HG02870 (cell line): ENCODE results near the gene NPB.

Experiments used
- ATAC-seq: cut with Tn5 transposase; IDR thresholded peaks from one replicate; pipeline ENCODE4 v1.9.1; 2021; ENCODE audit warnings: mild to moderate bottlenecking, moderate library complexity; ENCODE audit not compliant: unreplicated experiment

Gene NPB

DNA sequence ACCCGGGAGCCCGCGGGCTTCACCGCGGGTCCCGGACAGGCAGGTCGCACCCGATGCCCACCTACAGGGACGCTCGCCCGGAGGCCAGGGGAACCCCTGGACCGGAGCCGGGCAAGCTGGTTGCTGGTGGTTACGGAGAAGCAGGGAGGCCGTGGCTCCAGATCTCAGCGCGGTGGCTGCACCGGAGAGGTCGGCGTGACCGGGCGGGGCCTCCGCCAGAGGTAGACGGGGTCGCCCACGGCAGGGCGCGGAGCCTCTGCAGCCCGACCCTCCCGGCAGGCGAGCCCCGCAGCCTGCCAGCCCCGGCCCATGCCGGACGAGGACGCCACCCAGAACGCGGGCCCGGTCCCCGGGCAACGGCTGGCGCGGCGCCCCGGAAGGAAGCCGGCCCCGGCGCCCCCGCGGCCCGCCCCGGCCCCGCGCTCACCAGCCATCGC, 8.8 kb downstream of the NPB start:
- ATAC-seq: peak; percentile 21

DNA sequence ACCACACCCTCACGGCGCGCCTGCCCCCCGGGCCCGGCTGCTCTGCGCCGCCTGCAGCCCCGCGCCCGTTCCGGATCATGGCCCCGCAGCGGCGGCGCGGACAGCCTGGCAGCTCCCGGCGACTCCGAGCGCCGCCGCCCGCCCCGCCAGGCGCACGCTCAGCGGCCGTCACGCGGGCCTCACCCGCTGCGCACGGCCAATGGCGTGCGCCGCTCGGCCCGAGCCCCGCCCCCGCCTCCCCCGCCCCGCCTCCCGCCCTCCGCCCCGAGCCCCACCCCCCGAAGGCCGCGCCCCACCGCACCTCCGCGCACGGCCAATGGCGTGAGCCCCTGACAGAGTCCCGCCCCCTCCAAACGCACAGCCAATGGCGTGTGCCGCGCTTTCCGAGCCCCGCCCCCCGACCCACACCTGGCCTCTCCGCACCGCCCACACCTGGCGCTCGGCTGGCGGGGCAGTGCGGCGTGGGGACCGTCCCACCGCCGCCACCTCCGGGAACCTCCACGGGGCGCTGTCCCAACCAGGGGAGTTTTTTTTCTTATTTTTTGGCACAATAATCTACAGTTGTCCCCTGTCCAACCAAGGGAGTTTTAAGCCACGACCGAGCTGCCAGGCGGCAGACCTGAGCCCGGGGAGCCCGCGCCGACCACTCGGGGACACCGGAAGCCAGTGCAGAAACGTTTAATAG, 9.4 kb downstream of the NPB start, which contains the start of gene PCYT2:
PCYT2 (minus strand) TSS at position 123 of the 685 bp plus-strand sequence; CDS start at position 79, 44 bp downstream.
- peak; percentile 65 for ATAC-seq

DNA sequence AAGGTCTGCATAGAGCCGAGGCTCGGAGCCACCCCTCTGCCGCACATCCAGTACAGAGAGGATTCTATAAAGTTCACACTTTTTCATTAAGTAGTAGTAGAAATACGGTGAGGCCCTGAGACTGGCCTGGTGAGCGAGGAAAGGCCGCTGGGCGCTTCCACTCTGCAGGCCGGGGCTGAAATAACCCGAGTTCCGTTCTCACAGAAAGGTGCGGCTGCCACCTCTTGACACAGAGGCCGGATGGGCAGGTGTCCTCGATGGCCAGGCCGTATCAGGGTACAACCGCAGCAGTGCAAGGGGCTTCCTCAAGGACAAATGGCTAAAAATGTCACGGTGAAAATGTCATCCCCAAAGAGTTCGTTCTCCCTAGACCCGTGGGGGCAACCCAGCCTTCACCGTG, 9.9 kb downstream of the NPB start:
- no peak for ATAC-seq

DNA sequence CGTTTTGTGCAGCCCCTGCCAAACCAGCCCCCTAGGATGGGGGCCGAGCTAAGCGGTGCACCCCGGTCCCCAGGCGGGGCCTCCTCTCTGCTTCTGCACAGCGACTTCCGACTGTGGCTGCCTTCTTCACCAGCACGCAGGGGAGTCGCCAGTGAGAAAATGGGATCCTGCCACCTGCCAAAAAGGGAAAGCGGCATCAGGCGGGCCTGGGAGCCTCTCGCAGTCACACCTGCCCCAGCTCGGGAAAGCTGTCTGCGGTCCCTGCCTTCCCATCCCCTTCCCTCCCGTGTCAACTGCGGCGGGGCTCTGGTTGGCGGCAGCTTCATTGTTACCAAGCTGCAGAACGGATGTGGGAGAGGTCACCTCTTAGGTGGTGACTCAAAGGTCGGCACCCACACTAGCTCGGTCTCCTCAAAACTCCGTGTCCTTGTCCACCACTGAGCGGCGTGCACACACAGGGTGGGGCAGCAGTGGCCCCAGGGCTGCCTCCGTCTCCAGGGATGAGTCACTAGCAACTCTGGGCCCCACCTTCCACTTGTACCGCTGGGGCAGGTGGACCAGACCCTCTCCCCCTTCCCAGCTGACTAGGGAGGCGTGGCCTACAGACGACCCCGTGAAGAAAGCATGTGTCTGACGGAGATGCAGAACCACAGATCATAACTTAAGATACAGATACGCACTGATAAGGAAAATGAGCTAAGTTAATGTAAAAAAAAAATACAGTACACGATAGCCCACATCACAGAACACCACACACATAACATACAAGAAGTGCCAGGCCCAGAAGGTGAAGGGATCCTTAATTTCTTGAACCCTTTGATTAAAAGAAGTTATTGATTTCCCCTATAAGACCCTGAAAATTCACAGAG, 10.6 kb downstream of the NPB start:
- no peak for ATAC-seq

DNA sequence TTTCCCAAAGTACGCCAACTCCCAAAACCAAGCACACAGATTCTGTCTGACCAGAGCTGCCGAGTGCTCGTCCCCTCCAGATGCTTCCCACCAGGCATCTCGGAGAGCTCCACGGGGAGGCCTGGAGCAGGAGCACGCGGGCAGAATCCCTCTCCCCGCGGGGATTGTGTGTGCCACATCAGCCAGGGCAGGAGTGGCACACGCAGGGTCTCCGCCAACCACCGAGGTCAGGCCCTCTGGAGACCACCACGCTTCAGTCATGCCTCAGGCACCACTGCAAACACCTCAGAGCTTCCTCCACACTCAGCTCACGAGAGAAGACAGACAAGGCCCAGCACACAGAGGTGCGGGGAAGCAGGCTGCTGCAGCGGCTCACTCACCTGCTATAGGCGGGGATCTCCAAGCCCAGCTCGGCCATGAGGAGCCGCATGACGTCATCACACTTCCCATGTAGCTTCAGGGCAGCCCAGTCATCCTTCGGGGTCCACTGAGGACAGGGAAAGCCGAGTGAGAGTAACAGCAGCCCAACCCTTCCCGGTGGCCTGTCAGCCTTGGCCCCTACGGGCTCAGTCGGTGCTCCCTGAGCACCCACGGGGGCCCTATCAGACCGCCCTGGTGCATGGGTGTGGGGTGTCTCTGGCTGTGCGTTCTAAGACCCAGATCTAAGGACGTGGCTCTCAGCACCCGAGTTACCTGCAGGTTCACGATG, 11.5 kb downstream of the NPB start:
- no peak for ATAC-seq

DNA sequence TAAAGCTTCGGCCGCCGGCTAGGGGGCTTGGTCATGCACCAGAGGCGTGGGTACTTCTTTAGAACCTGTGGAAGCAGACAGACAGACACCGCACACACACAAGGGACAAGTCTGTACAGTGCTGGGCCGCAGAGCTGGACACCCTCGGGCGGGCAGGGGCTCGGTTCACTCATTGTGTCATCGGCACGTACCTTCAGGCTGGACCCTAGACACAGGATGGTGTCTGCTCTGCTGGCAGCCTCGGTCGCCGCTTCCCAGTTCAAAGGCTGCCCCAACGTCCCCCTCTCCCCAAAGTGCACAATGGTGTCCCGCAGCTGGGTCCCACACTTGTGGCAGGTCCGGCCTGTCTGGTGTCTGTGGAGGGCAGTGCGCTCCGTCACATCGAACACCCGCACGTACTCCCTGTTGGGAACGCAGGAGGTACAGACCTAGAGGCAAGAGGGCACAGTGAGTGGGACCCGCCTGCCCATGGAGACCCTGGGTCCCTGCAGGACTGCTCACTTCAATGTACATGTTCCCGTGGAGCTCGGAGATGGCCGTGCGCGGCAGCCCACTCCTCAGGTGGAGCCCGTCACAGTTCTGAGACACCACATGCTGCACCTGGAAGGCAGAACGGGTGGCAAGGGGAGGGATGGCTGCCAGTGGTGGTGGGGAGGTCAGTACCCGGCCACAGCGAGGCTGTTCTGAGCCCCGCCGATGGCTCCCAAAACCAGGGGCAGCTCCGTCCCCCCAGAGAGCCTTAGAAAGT, 12.2 kb downstream of the NPB start:
- no peak for ATAC-seq

DNA sequence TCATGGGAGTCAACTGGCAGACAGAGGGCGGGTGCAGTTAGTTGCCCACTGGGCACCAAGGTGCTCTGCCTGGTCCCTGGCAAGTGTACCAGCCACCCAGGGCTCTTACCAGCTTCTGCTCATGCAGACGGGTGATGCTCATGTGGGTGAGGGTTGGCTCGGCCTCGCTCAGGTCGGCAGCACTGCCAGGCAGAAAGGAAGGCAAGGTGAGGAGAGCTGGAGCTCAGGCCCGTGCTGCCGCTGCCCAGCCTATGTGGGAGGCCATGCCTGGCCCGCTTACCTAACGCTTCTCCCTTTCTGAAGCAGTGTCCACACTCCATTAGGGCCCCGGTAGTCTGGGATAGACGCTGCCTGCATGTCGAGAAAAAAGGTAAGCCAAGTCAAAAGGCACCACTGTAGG, 13.3 kb downstream of the NPB start:
- no peak for ATAC-seq

DNA sequence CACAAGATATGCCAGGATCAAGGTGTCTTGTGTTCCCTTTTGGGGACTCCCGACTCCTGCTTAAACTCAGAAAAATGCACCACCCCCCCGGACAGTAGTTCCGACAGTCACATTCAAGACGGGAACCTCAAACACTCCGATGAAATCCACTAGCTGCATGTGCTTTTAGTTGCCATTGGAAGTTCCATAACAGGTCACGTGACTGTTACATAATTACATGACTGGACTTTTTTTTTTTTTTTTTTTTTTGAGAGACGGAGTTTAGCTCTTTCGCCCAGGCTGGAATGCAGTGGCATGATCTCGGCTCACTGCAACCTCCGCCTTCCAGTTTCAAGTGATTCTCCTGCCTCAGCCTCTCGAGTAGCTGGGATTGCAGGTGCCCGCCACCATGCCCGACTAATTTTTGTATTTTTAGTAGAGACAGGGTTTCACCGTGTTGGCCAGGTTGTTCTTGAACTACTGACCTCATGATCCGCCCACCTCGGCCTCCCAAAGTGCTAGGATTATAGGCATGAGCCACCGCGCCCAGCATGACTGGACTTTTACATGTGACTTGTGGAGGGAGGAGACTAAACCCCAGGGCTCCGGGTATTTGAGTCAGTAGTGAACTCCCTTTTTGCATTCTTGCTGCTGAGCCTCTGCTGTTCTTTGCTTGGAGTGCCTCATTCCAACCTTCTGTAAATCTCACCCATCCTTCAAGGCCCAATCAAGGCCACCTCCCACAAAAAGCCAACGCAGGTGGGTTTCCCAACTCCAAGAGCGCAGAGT, 14.4 kb downstream of the NPB start:
- ATAC-seq: no peak

DNA sequence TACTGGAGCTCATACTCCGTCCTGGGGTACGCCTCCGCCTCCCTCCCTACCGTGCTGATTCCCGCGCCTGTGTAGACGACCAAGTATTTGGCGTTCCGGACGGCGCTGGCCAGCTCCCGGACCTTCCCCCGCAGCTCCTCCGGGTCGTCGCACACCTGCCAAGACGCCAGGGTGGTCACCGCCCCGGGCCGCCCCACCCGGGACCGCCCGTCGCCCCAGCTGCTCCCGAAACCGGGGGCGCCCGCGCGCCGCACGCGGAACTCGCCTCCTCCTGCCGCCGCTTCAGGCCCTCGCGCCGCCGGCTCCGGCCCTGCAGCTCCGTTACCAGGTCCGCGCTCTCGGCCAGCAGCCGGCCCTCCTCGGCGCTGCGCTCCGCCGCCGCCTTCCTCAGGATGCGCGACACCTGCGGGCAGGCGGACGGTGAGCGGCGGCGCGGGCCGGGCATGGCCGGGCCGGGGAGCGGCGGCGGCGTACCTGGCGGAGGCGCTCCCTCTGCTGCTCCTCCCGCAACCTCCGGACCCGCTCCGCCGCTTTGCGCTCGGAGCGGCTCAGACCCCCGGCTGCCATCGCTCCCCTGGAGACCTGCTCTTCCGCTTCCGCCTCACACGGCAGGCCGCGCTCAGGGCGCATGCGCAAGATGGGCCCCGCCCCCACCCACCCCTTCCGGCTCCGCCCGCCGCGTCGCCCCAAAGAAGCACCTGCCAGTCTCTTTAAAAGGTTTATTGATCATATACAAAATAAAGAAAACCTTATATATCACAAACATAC, 15.7 kb downstream of the NPB start, which contains the start of gene SIRT7:
SIRT7 (minus strand) TSS at position 612 of the 768 bp plus-strand sequence; CDS start at position 567, 45 bp downstream.
- ATAC-seq: peak; percentile 54

DNA sequence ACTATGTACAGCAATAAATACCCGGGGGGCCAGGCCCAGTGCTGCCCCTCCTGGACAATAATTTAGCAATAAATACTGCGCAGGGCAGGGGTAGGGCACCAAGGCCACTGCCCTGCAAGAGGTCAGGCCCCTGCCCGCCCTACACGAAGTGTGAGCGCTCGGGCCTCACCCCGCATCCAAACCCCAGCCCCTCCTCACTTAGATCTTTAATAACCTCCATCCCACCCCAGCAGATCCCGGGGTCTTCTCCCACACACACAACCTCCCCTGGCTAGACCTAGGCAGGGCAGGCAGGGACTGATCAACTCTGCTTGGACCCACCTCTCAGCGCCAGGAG, 16.3 kb downstream of the NPB start:
- ATAC-seq: peak; percentile 7

DNA sequence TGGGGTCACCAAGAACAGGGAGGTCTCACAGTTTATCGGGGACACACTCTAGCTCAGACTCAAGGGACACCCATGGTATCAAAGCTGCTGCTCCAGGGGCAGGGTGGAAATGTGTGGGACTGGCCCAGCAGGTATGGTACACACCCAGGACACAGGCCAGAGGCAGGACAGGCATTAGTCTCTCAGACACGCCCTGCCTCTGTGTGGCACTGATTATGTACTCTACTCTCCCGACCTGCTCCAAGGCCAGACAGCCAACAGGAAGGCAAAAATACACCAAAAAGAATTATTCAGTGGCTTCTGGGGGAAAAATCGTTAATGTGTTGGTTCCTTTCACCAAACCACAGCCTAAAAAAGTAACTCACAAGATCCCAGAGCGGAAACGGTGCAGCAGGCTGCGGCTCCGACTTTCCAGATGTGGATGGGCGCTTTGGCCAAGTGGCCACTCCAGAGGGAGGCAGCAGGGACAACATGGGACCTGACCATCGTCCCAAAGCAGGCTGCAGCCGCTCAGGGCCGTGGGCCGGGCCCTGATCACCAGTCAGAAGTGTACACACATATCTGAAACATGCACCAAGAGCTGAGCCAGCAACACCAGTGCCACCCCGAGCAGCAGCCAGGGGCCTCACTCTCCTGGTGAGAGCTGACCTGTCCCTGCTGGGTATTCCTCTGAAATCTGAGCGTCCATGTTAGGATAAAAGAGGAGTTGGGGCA, 17.0 kb downstream of the NPB start:
- ATAC-seq: no peak

DNA sequence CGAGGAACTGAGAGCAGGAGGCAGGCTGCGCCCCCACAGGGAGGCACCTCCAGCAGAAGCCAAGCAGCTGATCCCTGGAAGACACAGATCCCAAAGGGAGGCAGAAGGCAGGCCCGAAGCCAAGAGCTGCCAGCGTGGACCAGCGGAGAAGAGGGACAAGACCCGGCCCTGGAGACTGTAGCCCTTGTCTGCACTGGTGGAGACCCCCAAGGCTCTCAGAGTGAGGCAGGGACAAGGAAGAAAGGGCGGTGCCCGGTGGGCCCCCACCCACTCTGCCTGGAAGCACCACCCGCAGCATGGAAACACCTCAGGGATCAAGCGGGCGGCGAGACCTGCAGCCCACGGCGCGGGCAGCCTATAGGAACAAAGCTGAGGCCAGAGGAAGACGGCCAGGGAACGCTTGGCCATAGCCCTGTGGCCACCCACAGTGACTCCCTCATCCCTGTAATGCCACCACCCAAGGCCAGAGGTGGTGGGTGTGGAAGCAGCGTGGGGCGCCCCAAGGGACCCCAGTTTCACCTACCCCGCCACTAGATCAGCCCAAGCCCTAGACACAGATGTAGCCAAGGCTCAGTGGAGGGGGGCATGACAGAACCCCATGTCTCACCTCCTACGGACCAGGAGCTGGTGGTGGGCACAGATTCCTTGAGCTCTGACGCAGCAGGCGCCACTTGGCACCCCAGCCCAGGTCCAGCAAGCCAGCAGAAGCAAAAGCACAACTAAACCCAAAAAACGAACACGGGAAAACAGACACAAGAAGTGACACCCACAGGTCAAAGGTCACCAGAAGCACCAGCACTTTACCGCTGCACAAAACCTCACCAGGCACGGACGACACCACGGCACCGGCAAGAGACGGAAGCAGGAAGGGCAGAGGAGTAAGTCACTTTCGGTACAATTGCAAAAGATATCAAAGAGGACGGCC, 18.8 kb downstream of the NPB start:
- no peak for ATAC-seq

DNA sequence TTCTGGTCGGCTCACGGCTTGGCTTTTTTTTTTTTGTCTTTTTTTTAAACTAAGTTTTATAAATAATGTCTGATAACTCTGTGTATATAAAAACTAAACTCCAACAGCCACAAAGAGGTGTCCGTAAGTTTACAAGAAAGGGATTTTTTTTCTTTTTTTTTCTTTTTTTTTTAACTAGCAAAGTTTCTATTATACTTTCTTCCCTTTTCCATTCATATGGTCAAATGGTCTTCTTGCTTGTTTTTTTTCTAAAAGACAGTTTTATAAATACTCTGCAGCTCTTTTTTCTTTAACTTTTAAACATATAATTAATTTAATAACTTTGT, 19.5 kb downstream of the NPB start:
- no peak for ATAC-seq

DNA sequence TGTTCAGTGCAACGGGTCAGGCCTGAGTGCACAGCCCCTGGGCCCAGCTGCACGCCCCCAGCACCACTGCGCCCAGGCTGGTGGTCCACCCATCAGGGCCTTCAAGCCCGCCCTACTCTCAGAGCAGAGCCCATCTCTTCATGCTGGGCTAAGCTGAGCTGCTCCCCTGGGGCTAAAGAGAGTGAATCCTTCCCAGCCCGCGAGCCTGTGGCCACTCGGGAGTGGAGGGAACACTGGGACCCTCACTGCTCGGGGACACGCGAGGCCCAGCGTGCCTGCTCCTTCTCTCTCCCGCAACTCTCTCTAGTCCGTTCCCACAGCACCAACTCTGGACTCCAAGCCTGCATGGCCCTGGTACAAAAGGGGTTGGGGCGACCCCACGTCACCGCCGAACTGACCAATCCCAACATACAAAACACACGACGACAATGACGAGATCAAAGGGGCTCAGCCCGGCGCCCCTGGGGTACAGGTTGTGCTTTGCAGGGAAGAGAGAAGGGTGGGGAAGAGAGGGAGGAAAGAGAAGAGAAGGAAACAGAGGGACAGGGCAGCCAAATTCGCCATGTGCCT, 20.0 kb downstream of the NPB start:
- ATAC-seq: no peak

DNA sequence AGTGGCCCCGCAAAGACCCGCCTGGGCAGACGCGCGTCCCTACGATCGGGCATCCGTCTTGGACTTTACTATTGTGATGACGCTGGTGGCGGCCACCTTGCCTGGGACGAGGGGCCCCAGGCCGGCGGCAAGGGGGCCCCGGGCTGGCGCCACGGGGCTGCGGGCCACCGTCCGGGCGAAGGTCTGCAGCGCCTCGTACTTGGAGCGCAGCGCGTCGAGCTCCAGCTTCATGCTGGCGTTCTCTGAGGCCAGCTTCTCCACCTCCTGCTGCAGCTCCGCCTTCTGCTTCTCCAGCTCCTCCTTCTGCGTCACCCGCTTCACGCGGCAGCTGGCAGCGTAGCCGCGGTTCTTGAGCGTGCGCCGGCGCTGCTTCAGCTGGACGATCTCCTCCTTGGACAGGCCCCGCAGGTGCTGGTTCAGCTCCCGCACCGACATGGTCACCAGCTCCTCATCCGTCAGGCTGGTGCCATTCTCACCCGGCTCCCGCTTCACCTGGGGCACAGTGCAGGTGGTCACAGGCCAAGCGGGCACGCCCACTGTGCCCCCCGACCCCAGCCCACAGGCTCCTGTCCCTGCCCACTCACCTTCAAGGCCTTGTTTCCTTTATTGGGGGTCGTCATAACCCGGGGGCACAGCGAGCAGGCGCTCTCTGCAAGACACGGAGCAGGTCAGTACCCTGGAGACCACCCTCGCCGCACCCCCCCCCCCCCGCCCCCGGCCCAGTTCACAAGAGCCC, 20.7 kb downstream of the NPB start:
- no peak for ATAC-seq

DNA sequence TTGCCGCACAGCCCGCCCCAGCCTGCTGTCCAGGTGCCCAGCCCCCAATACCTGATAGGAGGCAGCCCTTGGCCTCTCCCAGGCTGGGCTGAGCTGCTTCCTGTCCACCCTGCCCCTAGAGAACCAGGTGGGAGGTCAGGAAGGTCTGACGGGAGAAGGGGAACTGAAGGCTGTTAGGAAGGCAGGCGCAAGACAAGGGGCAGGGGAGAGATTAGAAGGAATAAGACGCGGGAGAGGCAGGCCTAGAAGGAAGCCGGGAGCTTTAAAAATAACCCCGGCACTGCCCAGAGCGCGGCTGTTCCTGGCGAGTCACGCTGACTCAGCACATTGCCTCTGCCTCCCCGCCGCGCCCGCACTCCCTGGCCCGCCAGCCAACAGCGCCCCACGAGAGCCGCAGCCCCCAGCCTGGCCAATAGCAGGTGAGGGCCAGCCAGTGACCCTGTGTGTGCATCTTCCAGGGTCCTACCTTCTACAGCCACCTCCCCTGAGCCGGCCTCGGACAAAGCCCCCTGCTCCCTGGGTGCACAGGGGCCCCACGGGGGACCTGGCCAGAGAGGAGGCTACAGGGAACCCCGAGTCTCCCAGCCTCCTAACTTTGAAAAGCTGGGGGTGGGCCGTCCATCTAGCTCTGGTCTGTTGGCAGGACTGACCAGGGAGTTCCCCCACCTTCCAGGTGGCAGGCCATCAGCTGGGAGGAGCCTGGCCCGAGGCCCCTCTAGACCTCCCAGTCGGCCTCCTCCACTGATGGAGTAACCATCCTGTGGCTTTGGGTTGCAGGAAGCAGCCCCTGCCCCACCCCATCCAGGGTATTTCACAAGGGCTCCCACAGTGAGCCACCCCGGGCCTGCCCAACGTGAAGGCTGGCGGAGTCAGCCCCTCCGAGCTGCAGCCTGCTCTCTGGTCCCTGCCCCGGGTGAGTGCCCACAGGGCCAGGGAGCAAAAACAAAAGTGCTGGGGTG, 21.5 kb downstream of the NPB start:
- ATAC-seq: no peak
